ENCODE data around the gene INTS6L.

DNA sequence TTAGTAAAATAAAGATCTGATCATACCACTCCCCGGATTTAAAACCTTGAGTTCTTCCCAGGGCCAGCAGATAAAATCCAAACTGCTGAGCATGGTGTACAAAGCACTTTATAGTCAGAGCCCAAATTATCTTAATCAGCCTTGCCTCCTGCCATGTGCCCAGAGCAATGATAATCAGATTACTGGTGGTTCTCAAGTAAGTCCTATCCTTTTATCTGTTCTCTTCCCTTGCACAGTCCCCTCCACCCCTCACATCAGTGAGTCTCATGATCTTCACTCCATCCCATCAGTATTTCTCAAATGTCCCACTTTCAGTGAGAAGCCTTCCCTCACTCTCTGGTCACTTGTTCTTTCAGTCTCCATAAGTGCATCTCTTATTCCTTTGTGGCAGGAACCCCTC is 22.7 kb downstream of the INTS6L start:
- TF ChIP-seq, protein P1, sequence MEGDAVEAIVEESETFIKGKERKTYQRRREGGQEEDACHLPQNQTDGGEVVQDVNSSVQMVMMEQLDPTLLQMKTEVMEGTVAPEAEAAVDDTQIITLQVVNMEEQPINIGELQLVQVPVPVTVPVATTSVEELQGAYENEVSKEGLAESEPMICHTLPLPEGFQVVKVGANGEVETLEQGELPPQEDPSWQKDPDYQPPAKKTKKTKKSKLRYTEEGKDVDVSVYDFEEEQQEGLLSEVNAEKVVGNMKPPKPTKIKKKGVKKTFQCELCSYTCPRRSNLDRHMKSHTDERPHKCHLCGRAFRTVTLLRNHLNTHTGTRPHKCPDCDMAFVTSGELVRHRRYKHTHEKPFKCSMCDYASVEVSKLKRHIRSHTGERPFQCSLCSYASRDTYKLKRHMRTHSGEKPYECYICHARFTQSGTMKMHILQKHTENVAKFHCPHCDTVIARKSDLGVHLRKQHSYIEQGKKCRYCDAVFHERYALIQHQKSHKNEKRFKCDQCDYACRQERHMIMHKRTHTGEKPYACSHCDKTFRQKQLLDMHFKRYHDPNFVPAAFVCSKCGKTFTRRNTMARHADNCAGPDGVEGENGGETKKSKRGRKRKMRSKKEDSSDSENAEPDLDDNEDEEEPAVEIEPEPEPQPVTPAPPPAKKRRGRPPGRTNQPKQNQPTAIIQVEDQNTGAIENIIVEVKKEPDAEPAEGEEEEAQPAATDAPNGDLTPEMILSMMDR (conservative IDR thresholded peaks at IDR 0.05): no peak
- TF ChIP-seq EZH2 (IDR thresholded peaks at IDR 0.05; ENCODE audit: low read depth): no peak

Data from PC-9 (cell line).